ENCODE results near the gene MON1A.
"Not testable (repeated sequence)": the region's sequence is repeated elsewhere in the genome, so short reads cannot be mapped to it uniquely, and the experiment has no call there.

MON1A gene, protein sequence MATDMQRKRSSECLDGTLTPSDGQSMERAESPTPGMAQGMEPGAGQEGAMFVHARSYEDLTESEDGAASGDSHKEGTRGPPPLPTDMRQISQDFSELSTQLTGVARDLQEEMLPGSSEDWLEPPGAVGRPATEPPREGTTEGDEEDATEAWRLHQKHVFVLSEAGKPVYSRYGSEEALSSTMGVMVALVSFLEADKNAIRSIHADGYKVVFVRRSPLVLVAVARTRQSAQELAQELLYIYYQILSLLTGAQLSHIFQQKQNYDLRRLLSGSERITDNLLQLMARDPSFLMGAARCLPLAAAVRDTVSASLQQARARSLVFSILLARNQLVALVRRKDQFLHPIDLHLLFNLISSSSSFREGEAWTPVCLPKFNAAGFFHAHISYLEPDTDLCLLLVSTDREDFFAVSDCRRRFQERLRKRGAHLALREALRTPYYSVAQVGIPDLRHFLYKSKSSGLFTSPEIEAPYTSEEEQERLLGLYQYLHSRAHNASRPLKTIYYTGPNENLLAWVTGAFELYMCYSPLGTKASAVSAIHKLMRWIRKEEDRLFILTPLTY

DNA sequence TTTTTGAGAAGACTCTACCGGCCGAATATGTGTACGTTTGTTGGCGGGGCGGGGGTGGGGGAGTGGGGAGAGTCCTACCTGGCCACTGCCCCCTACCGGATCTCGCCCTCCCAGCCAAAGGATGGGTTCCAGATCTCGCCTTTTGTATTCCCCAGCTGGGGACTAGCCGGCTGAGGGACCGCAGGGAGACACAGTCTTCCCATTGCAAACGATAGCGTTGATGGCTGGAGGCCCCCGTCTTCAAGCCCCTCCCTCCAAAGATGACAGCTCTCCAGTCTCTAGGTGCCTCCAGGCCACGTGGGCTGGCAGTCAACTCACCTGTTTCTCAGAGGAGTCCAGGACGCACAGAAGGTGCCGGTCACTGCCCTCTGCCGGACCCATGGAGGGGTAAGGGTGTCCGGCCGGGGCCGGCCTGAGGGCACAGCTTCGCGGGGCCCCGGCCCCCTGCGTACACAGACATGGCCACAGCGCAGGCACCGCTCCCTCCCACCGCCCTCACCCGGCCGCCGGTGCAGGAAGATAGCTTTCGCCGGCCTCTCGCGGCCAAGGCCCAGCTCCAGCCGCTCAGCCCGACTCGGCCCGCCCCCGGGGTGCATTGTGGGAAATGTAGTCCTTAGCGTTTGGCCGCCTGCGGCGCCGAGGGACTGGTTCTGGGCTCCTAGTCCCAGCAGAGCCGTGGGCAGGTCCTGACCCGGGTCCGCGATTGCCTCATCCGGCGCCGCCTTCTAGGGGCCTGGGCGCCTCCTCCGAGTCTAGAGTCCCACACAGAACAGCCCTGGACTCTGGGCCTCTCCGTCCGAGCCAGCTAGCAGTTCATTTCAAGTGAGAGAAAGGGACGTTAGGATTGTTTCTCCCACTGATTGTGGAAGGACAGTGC lies at the start of gene MON1A:
TSS of gene MON1A (minus strand) at position 521 of the 877 bp plus-strand sequence. CDS start 16,465 bp downstream, outside the sequence.
- DNase-seq, result peak; percentile 97

DNA sequence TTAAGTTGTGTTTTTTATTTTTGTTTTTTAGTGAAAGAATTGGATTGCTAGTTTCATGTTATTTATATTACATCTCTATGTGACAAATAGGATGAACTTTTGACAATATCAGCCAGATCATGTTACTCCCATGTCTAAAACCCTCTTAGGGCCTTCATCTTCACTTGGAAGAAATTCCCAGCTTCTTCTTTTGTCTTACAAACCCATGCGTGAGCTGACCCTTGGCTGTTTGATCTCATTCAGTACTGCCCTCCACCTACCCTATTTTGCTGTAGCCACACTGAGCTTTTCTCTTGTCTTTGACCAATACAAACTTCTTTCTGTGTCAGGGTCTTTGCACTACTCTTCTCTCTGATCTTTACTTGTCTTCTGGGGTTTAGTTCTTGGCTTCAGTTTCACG lies 47.3 kb upstream of the MON1A start:
- DNase-seq, result no peak

DNA sequence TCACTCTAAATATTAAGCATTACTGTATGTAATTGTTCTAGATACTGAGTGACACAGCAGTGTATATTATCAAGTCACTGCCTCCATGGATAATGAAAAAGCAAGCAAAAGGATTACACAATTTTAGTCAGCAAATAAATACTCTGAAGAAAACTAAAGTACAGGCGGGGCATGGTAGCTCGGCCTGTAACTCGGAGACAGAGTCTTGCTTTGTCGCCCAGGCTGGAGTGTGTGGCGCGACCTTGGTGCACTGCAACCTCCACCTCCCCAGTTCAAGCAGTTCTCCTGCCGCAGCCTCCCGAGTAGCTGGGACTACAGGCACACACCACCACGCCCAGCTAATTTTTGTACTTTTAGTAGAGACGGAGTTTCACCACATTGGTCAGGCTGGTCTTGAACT lies 43.0 kb upstream of the MON1A start:
- no peak for DNase-seq

DNA sequence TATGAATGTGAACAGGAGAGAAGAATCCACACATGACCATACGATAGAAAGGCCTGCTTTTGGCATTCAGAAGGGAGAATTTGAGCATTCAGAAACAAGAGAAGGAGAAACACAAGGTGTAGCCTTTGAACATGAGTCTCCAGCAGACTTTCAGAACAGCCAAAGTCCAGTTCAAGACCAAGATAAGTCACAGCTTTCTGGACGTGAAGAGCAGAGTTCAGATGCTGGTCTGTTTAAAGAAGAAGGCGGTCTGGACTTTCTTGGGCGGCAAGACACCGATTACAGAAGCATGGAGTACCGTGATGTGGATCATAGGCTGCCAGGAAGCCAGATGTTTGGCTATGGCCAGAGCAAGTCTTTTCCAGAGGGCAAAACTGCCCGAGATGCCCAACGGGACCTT lies 38.7 kb upstream of the MON1A start:
- DNase-seq, result no peak

DNA sequence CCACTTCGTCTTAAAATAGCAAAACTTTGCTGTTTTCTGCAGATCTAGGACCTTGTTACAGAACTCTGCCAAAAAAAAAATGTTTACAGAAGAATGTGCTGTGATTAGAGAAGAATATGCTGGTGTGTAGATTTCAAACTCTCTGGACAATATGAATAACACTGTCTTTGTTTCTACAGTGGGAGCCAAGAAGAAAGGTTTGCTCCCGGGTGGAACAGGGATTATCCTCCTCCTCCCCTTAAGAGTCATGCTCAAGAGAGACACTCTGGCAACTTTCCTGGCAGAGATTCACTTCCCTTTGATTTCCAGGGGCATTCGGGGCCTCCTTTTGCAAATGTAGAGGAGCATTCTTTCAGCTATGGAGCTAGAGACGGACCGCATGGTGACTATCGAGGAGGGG lies 37.7 kb upstream of the MON1A start:
- DNase-seq, result no peak

DNA sequence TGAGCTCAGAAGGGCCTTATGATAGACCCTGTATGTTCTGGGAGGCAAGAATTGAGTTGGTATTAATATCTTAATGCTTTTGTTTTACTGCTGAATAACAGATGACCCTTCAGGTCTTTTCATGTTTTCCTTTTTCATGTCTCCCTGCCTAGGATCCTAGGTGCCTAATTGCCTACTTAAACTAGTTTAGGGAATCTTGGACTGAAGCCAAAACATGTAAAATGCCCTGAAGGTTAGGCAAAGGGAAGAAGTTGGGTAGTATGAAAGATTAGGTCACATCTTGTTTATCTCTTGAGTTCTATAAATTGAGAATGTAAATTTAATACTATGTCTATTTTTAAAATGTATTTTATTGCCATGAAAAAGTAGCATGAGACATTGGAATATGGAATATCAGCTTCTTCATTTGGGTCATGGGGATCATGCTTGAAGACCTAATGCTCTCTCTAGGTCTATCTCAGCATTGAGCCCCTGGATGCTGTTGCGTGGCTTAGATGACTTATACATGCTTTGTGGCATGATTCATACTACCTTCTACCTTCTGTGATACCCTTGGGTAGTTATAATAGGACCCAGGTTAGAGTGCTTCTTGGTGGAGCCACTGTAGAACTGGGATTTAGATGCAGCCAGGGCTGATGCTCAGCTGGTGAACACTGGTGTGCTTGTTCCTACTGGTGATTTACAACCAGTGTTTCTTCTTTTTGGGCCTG lies 36.8 kb upstream of the MON1A start:
- no peak for DNase-seq

DNA sequence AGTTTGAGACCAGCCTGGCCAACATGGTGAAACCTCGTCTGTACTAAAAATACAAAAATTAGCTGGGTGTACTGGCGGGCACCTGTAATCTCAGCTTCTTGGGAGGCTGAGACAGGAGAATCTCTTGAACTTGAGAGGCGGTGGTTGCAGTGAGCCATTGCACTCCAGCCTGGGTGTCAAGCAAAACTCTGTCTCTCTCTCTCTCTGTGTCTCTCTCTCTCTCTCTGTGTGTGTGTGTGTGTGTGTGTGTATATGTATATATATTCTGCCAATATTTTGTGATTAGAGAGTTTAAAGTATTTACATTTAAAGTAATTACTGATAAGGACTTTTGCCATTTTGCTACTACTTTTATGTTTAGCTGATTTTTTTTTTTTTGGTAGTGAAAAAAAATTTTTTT lies 26.0 kb upstream of the MON1A start:
- no peak for DNase-seq

DNA sequence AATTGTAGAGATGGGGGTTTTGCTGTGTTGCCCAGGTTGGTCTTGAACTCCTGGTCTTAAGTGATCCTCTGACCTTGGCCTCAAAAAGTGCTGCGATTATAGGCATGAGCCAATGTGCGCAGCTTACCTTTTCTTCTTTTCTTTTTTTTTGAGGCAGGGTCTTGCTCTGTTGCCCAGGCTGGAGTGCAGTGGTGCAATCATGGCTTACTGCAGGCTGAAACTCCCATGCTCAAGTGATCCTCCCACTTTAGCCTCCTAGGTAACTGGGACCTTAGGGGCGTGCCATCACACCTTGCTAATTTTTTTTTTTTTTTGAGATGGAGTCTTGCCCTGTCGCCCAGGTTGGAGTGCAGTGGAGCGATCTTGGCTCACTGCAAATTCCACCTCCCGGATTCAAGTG lies 23.3 kb upstream of the MON1A start:
- no peak for DNase-seq

DNA sequence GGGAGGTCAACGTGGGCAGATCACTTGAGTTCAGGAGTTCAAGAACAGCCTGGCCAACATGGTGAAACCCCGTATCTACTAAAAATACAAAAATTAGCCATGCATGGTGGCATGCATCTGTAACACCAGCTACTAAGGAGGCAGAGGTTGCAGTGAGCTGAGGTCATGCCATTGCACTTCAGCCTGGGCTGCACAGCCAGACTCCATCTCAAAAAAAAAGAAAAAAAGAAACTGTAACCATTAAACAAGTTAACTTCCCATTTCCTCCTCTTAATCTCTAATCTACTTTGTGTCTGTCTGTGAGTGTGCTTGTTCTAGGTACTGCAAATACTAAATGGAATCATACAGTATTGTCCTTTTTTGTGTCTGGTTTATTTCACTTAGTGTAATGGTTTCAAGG lies 13.0 kb upstream of the MON1A start:
- no peak for DNase-seq

DNA sequence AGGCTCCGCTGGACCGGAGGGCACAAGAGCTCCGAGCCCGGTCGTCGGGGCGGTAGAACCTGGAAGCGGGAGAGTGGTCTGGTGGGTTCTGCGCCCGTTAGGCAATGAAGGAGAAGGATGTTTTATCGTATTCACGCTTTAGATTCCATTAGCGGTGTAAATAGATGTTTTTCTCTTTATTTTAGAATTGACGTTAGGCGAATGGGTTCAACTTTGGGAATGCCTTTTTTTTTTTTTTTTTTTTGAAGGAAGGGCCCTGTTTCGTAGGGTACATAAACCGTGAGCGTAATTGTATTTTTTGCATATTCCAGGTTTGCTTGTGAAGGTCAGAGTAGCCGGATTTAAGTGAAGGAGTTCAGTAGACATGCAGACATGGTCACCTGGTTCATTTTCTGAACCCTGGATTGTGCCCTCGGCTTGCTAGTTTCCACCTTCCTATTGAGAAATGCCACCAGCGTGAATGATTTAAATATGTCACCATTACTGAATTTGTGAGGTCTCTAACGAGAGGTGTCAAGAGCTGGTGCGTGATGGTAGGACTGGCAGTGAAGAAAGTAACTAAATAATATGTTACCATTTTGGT lies 11.1 kb upstream of the MON1A start:
- no peak for DNase-seq

DNA sequence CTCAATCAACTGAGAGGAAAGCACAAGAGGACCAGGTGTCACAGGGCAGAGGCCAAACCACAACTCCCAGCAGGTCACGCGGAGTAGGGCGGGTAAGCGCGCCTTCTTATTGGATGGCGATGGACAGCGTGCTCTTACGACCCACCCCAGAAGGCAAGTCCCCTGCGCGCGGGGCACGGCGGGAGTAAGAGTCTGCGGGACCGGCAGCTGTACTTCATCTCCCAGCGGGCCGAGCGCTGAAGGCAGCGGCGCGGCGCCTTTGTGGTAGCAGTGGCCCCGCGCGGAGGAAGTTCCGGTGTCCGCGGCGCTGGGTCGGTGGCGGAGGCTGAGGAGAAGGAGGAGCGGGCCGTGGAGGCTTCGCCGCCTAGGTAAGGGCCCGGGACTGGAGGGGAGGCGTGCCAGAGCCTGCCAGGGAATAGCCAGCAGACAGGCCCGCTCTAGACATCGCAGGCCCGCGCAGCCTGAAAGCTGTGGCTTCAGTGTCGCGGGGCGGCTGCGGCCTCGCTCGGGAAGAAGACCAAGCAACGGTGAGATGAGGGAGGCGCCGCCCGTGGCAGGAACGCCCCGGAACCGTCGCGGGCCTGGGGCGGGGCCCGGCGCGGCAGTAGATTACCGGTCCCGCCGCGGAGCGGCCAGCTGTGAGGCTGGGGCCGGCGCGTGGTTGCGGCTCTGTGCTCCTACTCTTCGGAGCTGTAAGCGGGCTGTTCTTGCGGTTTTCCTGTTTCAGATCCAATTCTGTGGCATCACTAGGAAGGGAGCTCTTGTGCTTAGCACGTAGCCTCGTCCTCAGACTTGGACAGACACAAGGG lies 10.5 kb upstream of the MON1A start, which contains the start of gene RBM6:
TSS of gene RBM6 (plus strand) at position 293 of the 809 bp plus-strand sequence. CDS start 22,492 bp downstream, outside the sequence.
- DNase-seq, result peak; percentile 97

DNA sequence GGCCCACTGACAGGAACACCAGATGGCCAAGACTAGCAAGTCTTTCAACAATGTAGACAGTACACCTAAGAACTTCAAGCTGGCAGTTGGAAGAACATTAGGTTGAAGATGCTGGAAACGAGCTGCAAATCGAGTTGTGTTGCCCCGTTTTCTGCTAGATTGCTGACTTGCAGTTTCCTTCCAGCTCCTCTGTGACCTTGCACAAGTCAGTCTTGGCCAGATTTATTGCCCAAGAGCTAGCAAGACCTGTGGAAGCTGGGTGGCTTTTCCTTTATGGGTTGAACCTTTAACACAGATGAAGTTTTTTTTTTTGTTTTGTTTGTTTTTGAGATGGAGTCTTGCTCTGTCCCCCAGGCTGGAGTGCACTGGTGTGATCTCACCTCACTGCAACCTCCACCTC lies 7.5 kb upstream of the MON1A start:
- DNase-seq, result no peak

DNA sequence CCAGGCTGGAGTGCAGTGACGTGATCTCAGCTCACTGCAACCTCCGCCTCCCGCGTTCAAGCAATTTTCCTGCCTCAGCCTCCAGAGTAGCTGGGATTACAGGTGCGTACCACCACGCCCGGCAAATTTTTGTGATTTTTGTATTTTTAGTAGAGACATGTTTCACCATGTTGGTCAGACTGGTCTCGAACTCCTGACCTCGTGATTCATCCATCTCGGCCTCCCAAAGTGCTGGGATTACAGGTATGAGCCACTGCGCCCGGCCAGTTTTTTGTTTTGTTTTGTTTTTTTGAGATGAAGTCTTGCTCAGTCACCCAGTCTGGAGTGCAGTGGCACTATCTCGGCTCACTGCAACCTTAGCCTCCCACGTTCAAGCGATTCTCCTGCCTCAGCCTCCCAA lies 2.7 kb upstream of the MON1A start:
- DNase-seq, result not testable (repeated sequence)

DNA sequence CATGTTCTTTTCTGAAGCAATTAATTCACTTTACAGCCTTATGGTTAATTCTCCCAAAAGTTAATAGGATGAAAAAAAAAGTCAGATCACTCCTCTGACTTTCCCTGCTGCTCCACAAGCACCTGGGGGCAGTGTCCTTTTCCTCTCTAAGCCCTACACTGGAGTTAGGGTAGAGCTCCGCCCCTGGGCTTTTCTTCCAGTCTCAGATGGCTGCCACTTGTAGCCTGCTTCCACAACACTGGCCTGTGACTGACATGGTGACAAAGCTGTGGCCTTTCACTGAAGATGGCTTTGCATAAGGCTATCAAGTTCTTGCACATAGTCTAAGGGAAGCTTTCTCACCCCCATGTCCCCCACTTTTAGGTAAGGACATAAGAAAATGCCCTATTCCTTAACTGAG lies 1.3 kb upstream of the MON1A start:
- no peak for DNase-seq

DNA sequence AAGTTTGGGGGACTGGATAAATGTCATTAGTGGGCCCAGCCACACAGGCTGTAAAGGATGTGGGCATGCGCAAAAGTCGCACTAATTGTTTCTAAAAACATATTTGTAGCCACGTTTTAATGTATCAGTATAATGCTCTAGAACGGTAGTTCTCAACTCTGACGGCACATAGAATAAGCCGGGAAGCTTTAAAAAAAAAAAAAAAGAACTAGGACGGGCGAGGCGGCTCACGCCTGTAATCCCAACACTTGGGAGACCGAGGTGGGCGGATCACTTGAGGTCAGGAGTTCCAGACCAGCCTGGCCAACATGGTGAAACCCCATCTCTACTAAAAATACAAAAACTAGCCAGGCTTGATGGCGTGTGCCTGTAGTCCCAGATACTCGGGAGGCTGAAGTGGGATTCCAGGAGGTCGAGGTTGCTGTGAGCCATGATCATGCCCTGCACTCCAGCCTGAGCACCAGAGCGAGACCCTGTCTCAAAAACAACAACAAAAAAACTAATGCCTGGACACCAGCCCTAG lies 618 bp upstream of the MON1A start:
- DNase-seq, result no peak

DNA sequence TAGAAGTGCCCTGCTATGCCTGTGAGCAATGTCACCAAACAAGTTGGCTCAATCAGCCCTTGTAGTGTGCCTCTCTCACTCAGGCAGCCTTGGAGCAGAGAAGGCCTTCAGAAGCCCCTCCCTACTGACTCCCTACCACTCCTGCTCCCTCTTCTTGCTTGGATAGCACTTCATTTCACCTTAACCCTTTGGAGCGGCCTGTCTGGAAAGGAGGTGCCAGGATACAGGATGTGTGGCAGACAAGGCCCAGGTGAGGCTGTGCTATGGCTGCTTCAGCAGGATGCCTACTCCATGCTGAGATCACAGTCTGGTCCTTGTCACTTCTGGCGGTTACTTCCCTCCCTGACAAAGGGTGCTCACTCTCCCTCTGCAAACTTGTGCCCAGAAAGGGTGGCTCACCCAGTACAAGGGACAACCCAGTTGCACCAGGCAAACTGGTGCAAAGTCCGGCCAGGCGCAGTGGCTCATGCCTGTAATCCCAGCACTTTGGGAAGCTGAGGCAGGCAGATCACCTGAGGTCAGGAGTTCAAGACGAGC lies 1.1 kb downstream of the MON1A start:
- no peak for DNase-seq

DNA sequence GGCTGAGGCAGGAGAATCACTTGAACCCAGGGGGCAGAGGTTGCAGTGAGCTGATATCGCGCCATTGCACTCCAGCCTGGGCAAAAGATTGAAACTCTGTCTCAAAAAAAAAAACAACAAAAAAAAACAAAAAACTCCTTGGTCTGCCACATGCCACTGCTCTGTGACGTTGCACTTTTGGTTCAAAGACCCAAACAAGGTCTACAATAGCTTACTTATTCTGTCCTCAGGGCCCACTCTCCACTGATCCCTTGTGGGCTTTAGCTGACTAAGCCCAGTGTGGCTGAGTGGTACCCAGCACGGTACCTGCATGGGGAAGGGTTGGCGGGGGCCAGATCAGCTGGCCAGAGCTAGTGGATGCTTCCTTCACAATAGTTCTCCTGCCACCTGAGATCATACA lies 1.8 kb downstream of the MON1A start:
- DNase-seq, result no peak

DNA sequence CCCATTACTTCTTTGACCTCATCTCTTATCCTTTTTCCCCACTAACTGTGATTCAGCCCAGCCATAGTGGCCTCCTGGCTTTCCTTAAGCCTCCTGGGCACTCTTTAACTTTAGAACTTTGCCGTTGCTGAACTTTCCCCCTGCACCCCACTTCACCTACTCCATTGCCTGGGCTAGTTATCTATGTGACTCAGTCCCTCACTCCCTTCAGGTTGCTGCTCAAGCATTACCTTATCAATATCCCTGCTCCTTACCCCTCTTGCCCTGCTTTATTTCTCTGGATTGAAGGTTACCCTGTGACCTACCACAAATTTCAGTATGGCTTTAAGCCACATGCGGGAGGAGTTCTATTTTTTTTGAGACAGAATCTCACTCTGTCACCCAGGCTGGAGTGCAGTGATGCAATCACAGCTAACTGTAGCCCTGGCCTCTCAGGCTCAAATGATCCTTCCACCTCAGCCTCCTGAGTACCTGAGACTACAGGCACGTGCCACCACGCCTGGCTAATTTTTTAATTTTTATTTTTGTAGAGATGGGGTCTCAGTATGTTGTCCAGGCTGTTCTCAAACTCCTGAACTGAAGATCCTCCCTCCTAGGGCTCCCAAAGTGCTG lies 3.4 kb downstream of the MON1A start:
- DNase-seq, result no peak

DNA sequence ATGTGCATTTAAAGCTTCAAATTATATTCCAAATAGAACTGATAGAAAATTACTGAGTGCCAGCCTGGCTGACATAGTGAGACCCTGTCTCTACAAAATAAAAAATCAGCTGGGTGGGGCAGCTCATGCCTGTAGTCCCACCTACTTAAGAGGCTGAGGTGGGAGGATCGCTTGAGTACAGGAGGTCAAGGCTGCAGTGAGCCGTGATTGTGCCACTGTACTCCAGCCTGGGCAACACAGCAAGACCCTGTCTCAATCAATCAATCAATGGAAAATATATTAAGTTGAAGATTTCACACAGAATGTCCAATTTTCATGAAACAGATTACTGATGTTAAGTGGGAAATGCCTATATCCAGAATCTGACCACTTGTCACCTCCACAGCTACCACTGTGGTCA lies 4.1 kb downstream of the MON1A start:
- DNase-seq, result no peak

DNA sequence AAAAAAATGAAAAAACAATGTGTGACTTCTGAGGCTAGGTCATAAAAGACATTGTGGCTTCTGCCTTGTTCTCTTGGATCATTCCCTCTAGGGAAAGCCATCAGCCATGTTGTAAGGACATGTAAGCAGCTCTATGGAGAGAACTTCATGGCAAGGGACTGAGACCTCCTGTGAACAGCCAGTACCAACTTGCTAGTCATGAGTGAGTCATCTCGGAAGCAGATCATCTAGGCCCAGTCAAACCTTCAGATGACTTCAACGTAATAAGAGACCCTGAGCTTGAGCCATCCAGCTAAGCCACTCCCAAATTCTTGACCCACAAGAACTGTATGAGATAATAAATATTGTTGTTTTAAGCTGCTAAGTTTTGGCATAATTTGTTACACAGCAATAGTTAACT lies 4.9 kb downstream of the MON1A start:
- no peak for DNase-seq

All from retina (tissue), 1 donor.